HG03442 (cell line): Measurements from ENCODE around the gene GRM5.
"Not testable (repeated sequence)": the region's sequence is repeated elsewhere in the genome, so short reads cannot be mapped to it uniquely, and the experiment has no call there.

Experiments
- ATAC-seq: cut with Tn5 transposase; IDR thresholded peaks from one replicate; pipeline ENCODE4 v1.9.1; 2021; ENCODE audit warnings: mild to moderate bottlenecking, moderate library complexity; ENCODE audit not compliant: unreplicated experiment

GRM5 gene

DNA sequence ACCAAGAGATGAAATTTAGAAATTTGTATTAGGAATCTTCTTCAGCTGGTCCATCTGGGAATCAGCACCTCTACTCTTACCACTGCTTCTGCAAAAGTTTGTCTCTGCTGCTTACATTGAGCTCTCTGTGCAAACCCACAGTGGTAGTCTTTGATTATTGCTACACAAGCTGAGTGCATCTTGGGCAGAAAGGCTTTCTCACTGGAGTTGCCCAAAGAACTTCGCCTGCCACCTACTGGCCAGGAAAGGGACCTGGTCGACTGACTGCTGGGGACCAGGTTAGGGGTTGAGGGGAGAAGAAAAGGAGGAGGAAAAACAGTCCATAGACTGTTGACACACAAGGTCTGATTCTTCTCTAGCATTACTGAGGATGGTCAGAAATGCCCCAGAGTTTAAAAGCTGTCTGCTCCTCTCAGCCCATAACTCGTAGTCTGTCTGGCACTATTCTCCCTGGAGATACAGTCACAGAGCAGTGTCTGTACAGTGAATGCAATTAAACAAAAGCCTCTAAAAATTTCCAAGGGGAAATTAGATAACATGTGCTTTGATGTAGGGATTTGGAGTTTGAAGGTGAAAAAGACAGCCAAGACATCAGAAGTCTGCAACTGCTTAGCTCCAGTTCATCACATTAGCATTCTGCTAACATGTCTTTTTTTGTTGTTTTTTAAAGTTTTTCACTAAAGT is 513.3 kb downstream of the GRM5 start:
- ATAC-seq: peak; percentile 97

DNA sequence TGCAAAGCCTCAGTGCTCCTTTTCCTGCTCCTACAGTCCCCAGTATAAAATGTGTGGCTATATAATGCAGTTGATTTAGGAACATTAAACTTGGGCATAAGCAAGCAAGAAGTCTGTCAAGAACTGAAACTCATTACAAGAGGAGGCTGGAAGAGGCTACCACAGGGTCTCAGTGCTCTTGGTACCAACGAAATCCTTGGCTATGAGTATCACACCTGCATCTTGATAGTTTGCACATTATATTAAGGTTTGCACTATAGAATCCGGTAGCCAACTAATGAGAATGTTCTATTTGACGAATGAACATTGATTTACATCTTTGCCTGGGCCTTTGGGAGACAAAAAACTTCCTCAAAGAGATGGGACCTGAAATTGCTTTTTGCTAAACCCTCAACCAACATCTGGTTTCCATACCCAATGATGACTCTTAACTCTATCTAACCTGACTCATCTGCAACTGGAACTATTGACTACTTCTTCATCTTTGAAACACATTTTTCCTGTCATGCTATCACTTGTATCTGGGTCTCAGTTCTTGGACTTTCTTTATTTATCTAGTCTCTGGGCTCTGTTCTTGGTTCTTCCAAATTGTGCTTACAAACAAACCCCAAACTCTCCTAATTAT is 521.0 kb downstream of the GRM5 start:
- no peak for ATAC-seq

DNA sequence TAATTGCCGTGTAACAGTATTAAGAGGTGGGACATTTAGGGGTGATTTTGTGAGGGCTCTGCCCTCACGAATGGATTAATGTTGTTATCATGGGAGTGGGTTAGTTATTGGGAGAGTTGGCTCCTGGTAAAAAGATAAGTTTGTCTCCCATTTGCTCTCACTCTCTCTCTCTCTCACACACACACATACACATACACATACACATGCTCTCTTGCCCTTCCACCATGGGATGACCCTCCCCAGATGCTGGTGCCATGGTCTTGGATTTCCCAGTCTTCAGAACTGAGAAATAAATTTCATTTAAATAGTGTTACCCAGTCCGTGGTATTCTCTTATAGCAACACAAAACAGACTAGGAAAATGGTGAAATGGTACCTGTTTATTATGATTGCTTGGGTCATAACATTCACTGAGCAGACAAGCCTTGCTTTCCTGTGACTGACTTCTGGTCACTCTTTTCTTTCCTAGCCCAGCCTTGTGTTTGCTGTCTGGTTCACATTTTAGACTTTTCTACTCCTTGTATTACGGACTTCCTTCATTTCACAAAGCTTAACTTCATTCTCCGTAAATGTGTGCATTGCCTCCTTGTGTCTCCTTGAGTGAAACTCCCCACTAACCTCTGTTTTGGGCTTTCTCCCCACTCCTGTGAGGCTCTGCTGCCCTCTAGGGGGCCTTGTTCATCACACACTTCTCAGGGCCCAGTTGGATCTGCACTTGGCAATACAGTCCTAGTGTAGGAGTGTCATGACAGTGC is 521.7 kb downstream of the GRM5 start:
- ATAC-seq: peak; percentile 99

DNA sequence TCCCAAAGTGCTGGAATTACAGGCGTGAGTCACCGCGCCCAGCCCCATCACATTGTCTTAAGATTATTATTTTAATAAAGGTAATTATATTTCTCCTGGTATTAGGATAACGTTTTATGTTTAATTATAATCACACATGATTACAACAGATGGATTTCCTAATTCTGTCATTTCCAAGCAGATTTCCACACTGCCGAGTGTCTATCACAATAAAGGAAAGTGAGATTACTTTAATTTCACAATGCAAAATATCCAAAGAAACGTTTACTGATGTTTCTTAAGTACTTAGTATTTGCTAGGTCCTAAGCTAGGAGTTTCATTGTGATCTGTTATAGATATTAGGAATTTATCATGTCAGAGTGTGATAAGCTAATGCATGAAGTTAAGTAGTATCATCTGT is 524.8 kb downstream of the GRM5 start:
- no peak for ATAC-seq

DNA sequence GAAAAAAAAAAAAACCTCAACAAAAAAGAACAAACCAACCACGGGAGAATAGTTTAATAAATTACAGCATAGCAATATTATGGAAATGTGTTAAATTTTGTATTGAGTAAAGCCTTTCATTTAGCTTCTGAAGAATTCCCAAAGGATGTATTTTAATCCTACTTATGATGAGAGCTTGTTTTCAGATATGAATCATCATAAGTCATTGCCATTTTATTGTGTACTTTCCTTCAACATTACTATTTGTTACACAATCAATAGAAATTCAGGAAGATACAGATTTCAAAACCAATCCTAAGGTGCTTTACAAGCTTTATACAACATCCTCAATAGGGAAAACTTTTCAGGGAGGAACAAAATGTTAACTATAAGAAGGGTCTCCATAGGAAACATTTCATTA is 527.7 kb downstream of the GRM5 start:
- ATAC-seq: no peak

DNA sequence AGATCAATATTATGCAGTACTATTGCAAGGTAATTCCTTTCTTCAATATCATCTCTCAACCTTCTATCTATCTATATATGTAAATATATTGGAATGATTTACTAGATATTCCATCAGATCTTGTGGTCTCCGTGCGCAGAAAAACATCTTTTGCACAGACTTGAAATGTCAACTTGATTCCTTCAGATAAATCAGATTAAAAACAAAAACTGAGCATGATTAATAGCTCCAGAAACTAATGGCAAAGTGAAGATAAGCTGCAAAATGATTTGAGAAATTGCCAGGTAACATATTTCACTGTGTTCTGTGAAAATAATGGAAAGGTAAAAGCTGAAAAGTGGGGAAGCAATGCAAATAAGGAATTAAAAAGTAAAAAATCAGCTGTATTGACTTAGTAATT is 528.2 kb downstream of the GRM5 start:
- ATAC-seq: no peak

DNA sequence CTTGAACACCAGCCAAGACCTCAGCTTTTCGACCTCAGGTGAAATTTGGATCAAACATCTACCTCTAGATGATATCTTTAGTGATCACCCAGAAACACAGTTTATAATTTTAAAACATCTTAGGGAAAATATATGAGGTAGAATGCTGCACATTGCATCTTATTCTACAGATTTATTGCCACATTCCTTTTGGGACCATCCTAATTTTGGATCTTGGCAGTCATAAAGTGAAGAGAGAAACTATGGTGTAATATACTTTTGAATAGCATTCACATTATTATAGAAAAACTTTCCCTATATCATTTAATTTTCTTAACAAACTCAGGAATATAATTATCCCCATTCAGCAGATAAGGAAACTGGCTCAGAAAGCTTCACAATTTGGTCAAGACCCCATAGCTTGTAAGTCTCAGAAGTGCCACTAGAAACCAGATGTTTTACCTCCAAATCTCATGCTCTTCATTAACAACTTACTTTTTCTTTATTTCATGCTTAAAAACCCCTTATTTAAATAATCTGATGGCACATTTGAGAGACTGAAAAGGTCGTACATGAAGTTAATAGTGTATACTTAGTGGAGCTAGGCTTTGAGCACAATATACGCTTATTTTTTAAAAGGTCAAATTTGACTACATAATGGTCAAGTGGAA is 529.0 kb downstream of the GRM5 start:
- ATAC-seq: no peak

DNA sequence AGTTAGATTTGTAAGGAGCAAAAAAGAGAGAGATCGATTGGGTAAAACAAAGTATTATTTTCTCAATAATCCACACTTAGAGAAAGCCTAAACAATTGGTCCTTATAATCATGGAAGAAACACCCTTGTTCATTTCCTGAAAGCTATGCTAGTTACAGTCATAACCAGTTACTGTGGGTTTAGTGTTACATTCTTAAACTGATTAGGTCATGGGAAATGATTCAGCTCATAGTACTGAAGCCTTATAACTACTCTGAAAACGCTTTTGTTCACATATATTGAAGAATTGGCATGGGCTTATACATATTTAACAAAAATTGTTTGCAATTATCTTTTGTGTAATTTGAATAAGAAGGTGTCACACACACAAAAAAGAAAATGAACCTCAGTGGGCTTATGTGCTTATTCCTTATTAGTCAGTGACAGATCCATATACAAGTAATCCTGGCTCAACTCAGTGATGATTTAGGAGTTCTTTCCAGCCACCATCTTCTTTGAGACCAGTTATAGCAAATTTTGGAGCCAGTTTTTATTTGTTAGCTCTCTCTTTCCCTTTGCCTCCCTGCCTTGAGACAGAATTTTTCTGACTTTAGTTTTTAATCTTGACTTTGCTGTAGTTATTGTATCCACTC is 529.8 kb downstream of the GRM5 start:
- peak; percentile 98 for ATAC-seq

DNA sequence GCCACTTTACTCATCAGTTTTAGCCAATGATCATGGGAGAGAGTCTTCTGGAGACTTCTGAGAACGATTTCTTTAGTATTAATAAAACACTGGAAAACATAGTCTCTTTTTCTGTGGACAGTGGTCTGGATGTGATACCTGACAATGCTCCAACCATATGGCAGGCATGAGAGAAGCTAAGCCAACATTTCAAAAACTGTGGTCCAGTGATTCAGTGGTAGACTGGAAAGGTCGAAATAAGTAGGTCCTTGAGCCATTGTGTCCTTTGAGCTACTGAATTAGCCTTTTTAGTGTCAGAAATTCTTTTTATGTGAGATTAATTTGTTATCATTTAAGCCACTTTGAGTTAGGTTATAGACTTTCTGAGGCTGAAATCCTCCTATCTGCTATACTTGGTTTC is 530.5 kb downstream of the GRM5 start:
- no peak for ATAC-seq

DNA sequence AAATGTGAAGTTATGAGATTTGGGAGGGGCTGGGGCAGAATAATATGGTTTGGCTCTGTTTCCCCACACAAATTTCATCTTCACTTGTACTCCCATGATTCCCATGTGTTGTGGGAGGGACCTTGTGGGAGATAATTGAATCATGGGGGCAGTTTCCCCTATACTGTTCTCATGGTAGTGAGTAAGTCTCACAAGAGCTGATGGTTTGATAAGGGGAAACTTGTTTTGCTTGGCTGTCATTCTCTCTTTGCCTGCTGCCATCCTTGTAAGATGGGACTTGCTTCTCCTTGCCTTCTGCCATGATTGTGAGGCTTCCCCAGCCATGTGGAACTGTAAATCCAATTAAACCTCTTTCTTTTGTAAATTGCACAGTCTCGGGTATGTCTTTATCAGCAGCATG is 531.1 kb downstream of the GRM5 start:
- not testable (repeated sequence) for ATAC-seq

DNA sequence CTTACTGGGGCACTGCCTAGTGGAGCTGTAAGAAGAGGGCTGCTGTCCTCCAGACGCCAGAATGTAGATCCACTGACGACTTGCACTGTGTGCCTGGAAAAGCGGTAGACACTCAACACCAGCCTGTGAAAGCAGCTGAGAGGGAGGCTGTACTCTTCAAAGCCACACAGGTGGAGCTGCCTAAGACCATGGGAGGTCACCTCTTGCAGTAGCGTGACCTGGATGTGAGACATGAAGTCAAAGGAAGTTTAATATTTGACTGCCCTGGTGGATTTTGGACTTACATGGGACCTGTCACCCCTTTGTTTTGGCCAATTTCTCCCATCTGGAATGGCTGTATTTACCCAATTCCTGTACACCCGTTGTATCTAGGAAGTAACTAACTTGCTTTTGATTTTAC is 531.6 kb downstream of the GRM5 start:
- no peak for ATAC-seq

DNA sequence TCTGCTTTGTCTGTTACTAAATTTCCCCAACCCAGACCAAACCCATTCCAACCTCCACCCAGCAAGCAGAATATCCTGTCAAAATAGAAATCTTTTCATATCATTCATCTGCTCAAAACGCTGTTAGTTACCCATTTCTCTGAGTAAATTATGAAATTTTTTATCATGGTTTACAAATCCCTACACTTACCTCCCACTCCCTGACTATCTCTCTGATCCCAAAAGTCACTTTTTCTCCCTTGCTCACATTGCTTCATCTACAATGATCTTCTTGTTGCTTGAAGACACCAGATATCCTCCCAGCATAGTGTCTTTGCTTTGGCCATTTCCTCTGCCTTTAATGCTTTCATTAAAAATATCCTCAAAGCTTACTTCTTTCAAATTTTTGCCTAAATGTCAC is 532.8 kb downstream of the GRM5 start:
- no peak for ATAC-seq

DNA sequence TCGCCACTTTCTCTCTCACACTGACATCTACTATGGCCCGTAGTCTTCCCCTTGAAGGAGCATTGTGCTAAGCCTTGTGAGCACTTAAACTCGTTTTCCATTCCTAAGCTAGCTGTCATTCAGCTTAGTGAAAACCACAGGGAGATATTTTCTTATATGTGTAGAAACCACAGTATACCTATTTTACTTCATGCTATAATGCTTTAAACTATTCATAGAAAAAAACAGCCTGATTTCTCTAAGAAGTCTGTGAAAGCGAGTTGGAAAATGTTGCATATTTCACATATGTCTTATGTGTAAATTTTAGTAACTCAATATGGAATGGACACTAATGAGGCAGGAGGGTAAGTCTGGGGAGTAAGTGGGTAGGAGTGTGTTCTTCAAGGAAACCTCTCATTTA is 534.0 kb downstream of the GRM5 start:
- no peak for ATAC-seq

DNA sequence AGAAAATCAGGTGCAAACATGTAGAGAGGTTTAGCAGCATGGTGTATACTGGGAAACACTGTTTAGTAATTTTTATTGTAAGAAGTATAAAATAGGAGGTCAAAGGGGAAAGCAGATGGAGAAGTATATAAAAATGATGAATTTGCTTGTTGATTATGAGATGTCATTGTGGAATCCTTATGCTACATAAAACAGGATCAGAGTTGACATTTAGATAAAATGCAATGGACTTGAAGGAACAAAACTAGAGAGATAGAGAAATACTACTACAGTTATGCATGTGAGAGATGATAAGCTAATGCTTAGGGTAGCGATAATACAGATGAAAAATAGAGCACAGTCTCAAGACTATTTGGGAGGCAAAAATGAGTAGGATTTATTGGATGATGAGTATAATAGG is 536.4 kb downstream of the GRM5 start:
- no peak for ATAC-seq

DNA sequence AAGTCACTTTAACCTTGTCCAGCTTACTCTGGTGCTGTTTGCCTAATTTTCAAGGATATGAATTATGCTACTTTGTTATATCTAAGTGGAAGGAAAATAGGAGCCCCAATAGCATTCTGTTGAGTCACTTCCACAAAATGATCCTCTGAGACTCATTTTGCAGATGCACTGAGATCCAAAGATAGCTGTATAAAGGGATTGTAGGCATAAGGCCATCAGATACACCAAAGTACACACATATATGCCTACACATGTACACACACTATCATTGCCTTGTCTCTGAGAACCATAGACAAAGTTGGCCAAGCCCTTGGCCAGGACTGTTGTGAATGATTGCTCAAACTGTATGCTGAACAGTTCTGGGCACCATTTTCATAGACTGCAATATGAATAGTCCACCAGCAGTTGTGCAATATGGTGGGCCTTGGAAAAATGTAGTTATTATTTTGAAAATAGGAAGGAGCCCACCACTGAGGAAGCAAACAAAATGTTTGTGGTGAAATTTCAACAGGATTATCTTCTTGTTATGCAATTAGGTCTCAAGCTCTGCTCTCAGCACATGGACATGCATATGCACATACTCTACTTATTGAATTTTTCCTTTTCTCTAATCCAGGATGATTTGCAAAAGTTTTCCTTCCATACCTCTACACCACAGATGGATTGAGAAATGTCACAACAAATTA is 542.3 kb downstream of the GRM5 start:
- no peak for ATAC-seq

DNA sequence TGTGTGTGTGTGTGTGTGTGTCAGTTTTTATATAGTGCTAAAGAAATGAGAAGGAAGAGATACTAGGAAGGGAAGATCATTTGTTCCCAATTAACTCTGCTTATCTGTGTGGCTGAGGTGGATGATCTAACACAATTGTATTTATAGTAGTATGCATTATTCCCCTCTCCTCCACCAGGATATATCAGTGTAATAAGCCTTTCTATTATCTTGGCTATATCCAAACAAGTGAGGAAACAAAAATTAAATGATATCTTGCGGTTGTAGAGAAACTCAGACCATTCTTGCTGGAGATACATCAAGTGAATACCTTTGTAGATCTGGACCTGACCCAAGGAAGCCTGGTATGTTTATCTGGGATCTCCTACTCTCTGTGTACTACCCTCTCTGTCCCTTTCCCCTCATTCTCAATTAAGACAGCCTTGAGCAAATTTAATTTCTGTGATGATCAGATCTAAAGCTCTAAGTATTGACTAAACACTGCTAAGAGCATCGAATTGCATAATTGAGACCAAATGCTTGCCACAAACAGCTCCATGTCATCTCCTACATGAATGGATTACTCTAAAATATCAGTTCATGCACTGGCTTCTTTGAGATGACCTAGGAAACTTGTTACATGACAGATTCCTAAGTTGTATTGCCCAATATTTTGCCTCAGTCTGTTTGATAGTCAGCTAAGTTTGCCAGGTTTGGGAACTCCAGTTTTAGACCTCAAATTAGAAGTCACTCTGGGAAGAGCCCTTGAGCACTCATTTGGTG is 543.0 kb downstream of the GRM5 start:
- ATAC-seq: no peak

DNA sequence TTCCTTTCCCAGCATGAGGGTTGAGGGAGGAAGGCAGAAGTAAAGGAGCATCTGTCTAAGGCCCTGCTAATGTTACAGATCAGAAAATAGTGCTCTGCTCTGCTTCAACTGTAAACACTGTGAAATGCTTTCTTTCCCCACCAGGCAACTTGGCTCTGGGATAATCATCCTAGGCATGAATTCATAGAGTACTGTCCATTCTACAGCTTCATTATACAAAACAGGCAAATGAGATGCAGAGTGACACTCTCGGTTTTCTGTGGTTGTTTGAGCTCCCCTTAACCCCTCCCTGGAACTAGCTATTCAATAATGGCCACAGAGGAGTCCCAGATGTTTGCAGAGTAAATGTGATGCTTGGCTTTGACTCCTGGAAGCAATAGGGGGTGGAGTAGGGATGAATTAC is 544.0 kb downstream of the GRM5 start:
- ATAC-seq: no peak

DNA sequence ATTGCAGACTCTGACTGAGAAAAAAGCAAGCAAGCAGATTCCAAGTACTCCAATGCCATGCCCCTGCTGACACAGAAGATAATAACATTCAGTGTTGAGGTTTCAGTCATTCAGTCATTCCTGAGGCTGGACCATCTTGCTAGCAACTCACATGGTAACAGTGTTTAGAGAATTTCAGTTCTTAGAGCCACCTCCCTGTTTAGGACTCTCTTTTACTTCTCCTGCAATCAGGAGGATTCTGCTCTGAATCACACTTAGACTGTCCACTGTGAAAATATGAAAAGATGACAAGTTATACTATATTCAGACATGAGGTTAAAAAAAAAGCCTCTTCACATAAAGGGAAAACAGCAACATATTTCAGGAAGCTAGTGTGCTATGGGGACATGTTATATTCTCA is 544.4 kb downstream of the GRM5 start:
- no peak for ATAC-seq

DNA sequence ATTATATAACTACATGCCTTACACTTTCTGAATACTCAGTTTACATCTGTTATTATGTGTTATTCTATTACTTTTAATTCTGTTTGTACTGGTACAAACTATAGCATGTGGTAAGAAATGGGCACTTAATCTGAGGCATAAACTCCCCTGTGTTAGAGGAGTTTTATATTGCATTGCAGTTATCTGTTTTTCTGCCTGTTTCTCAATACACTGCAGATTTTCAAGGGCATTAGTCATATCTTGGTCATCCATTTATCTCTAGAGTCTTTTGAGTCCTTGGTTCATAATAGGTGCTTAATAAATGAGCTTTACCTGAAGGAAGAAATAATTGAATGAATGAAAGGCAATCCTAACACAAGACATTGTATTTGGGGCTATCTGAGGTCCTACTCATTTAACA is 545.4 kb downstream of the GRM5 start:
- no peak for ATAC-seq

DNA sequence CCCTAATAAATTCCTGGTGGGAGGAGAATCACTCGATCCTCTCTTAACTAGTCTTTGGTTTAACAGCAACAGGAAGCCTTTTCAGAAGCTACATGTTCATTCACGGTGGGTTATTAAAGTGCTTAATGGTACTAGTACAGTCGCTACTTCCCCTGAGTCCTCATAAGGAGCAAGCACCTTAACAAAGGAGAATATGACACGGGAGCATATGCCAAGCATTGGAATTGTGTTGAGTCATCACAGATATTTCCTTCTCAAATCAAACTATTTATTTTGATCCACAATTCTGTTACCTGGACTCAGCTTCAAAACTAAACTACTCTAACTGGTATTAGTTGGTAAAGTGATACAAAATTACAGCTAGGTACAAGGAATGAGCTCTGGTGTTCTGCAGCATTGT is 550.8 kb downstream of the GRM5 start:
- no peak for ATAC-seq
